Activated CD8-positive, alpha-beta memory T cell treated with anti-CD3 and anti-CD28 coated beads for 48 hours (primary cell): ENCODE measurements around the gene ARPC4.

Source experiments
- DNase-seq, 3 experiments: peaks; one replicate each; pipeline ENCODE4 v3.0.0-alpha.2; 2020; ENCODE audit warnings: low read depth in 2 of 3, low spot score in 2 of 3

The ARPC4 gene

GRCh38 chr3:9791127-9791526, 1.8 kb upstream of the ARPC4 start:
- DNase-seq = no peak

DNA sequence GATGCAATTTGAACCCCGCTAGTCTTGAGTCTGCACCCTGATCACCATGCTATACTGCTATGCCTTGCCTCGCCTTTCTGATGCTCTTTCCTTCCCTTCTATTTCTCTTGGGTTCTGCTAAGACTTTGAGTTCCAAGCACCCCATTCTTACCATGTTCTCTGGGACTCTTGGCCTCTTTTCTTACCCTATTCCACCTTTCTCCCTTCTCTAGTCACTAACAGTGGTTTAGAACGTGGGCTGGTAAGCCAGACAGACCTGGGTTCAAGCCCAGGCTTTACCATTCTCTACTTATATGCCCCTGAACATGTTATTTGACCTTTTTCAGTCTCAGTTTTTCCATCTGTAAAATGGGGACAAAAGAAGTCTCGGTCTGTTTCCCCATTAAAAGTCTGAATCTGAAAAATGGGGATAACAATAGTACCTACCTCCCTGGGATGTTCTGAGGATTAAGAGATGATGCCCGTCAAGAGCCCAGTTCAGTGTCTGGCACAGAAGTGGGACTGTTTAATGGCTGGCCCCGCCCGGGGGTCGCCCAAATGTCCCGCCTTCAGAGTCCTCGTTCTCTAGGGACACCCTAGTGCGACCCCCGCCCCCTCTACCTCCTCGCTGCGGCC, 985 bp upstream of the ARPC4 start:
- no peak for DNase-seq

DNA sequence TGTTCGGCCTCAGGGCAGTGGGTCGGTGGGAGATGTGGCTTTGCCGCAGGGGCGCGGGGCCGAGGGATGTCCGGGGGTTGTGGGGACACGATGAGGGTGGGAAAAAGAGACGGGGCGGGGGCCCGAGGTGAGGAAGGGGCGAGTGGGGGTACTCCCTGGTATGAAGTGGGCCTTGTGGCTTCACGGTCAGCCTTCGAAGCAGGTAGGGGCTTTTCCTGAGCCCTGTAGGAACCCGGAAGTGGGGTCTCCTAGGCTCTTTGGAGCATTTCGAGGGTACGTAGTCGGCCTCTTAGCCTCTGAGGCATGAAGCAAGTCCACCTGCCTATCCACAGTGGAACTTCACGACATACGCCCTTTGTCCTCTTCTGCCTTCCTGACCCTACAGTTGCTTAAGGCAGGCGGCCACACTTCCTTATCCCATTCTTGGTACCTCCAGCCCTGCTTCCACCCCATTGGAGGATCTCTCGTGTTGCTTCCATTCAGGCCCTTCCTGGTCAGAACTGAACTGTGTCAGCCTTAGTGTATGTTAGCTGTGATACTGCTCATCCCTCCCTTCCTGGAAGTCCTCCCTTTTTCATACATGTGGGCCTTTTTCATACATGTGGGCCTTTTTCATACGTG, 389 bp downstream of the ARPC4 start:
- no peak for DNase-seq

GRCh38 chr3:9794400-9794799, 1.5 kb downstream of the ARPC4 start:
- DNase-seq = no peak

GRCh38 chr3:9795207-9795606, 2.3 kb downstream of the ARPC4 start:
- no peak for DNase-seq

GRCh38 chr3:9797196-9797945, 4.5 kb downstream of the ARPC4 start:
- no peak for DNase-seq

DNA sequence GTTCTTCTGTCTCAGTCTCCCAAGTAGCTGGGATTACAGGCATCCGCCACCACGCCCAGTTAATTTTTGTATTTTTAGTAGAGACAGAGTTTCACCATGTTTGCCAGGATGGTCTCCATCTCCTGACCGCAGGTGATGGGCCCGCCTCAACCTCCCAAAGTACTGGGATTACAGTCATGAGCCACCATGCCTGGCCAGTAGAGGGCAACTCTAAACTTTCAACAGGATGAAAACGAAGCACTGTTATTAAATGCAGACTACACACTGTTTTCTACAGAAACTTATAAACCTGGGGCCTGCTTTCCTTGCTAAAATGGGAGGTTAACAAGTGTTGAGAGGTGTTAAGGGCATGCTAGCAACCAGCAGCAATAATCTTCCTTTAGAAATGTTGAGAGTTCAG, 7.6 kb downstream of the ARPC4 start:
- DNase-seq = no peak

DNA sequence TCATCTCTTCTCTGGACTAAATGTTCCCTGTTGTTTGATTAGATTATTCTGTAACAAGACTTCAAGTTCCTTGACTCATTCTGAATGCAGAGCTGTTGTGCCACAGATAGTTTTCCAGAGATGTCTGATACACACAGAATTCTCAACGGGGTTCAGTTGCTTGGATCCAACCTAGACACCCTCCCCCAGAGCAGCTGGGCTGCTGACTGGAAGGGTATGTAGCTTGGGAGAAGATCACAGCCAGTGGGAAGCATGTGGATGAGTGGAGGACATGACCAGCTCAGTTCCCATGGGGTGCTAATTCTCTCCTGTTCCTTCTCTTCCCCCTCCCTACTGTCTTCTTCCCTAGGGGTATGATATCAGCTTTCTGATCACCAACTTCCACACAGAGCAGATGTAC, 10.6 kb downstream of the ARPC4 start:
- DNase-seq = no peak

DNA sequence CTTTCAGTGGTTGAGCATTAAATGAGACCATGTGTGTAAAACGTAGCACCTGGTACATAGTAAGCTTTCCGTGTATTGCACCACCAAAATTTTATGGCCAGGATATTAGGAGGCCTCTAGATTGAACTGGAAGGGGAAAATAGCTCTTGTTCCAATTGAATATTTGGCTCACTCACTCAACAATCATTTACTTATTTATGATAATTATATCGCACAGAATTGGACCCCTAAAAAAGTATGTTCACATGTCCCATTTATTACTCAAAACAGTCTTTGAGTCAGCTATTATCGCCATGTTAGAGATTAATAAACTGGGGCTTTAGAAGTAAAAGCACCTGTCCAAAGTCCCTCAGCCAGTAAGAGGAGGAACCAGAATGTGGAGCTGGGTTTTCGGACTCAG, 12.1 kb downstream of the ARPC4 start:
- no peak for DNase-seq

- DNase-seq = no peak
Measured at GRCh38 chr3:9806137-9806536, 13.3 kb downstream of the ARPC4 start.

DNA sequence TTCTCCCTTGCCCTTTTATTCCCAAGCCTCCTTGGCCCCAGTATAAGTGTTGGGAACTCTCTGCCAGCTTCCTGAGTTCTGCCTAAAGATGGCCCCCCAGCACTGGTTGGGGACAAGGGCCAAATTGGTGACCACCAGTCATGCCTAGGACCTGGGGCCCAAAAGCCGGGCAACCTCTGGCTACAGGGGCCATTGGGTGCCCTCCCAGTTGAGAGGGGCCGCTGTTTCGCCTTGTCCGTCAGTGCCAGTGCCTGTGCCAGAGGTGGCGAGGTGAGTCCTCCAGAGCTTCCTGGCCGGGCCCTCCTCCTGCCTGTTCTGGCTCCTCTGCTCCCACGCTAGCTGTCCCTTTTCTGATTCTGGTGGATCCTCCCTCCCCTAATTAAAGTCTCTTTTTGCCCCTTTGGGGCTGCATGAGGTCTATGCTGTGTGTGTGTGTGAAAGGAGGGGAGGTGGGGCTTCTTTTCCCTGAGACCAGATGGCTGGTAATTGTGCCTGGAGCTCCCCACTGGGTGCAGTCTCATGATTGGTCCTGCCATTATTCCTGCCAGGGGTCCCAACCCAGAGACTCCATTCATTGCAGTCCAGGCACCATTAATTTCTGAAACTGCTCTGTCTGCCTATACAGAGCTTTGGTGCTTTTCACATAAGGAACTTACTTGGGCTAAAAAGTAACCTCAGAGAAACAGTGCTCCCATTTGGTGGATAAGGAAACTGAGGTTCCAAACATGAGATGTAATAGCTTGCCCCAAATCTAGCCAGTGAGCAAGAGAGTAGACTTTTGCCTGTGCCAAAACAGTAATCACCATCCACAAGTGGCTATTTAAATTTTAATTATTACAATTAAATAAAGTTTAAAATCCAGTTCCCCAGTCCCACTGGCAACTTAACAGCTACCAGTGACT, 14.1 kb downstream of the ARPC4 start:
- DNase-seq = no peak

DNA sequence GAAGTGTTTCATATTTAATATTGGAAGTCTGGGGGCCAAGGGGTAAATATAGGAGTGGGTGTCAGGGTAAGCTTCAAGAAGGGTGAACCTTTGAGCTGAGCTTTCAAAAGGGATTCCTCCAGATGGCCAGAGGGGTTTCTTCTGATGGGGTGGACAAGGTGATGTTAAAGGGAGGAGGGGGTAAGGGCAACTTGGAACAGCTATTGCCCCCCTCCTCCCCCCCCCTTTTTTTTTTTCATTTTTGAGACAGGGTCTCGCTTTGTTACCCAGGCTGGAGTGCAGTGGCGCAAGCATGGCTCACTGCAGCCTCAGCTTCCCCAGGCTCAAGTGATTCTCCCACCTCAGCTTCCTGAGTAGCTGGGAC, 15.1 kb downstream of the ARPC4 start:
- DNase-seq = no peak

DNA sequence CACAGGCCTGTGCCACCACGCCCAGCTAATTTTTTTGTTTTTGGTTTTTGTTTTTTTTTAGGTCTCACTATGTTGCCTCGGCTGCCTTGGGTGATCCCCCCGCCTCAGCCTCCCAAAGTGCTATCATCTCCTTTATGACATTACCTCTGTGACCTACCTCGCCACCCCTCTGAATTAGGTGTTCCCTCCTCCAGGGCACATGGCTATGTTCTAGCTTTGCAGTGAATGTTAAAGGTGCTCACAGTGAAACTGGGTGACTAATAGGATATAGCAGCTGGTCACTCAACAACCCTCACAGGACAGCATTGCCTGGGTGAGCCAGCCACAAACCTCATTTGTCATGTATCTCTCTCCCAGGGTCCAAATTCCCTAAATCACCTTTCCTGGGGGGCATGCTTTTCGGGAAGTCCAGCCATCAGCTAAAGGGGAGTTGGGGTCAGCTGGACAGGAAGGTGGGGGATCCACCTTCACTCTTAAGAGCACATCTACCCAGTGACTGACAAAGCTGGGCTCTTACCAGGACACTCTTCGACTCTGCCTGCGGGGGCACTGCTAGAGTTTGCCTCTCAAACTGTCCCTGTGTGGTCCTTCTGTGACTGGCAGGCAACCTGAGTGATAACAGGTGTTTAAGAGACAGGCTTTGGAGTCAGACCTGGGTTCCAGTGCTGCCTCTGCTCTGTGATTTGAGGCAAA, 15.6 kb downstream of the ARPC4 start:
- peak in 1 of 3 experiments; percentile 22 for DNase-seq

- no peak for DNase-seq
Measured at GRCh38 chr3:9809239-9809614, 16.3 kb downstream of the ARPC4 start.

DNA sequence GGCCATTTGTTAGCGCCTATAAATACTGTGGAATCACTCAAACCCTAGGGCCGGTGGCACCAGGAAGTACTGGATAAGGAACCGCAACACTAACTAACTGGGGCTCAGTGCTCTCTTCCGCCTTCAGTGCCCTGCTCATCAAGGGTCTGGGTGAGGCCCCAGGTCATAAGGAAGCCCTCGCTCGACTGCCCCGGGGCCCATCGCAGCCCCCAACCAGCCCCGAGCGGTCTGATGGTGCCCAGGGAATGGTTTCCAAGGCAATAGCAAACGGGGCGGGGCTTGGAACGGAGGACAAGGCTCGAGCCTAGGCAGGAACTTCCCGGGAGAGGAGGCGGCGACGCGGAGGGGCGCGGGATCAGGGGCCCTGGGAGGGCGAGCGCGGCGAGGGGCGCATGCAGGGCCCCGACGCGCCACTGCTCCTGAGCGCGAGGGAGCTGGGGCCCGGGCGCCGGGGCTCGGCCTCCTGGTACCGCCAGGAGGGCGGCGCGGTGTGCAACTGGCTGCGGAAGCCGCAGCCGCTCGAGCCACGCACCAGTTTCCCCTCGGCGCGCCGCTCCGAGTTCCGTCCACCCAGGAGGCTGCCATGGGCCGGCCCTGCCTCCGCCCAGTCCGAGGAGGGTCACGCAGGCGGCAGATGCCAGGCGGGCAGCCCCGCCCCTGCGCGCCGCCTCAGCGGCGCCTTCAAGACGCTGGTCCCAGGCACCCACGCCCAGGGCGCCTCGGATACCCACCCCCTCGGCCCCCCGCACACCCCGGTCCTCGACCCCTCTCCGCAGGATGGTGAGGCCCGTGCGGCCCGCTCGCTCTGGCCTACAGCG, 16.9 kb downstream of the ARPC4 start, which contains the start of gene TTLL3:
TSS of gene TTLL3 (plus strand) at position 648 of the 818 bp plus-strand sequence. CDS start 400 bp downstream, outside the sequence.
- DNase-seq = peak in 2 of 3 experiments; percentile 16 to 24

- no peak for DNase-seq
Measured at GRCh38 chr3:9810433-9810770, 17.5 kb downstream of the ARPC4 start.

DNA sequence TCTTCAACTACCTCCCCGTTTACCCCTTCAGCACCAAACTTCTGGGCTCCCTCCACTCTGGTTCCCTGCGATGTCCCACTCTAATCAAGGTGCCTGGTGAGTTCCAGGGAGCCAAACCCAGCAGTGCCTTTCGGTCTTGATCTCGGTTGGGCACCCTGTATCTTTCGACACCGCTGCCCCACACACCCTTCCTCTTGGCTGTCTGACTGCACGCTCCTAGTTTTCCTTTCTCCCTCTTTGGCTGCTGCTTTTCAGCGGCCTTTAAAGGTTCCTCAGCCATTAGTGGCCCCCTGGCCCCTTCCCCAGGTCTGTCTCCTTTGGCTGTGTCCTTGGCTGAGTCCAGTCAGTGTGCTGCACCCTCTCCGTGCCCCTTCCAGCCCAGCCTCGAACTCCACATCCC, 18.0 kb downstream of the ARPC4 start:
- no peak for DNase-seq

DNA sequence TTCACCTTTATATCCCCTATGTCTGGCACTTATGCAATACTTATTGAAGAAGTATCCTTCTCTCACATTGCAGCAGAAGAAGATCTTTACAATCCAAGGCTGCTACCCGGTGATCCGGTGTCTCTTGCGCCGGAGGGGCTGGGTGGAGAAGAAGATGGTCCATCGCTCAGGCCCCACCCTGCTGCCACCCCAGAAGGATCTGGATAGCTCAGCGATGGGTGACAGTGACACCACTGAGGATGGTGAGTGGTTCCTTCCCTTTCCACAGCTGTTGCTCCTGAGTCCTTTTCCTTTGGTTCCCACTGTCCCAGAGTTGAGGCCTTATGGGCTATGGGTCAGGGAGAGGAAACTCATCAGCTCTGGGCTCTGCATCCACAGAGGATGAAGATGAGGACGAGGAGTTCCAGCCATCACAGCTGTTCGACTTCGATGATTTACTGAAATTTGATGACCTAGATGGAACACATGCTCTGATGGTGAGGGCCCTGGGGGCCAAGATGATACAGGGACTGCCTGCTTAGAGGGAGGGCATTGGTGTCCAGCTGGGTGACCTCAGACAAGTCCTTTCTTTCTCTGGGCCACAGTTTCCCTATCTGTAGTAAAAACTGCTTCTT, 20.1 kb downstream of the ARPC4 start:
- DNase-seq = no peak

GRCh38 chr3:9815986-9816385, 23.1 kb downstream of the ARPC4 start:
- DNase-seq = no peak

DNA sequence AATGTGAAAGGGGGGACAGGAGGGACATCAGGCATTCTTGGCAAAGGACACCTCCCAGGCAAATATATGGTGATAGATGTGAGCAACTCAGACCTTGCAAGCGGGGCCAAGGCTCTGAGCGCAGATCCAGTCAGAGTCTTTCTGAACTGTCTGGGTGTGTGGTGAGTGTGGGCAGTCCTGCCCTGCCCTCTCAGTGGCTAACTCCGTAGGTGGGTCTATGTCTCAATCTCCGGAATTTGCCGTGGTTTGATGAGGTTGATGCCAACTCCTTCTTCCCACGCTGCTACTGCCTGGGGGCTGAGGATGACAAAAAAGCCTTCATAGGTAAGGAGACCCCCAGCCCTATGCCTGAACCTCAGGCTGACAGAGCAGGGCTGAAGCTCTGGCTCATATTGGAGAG, 24.6 kb downstream of the ARPC4 start:
- DNase-seq = no peak
